Stimulated activated CD4-positive, alpha-beta T cell treated with anti-CD3 and anti-CD28 coated beads, Interleukin-4, amount 100 ng/mL, for 48 hours (primary cell): Measurements from ENCODE around the gene ALG5.

ENCODE experiments used
- DNase-seq, 2 donors: peaks; one replicate each; pipeline ENCODE4 v3.0.0-alpha.2; 2020; ENCODE audit warnings: low read depth in 2 of 2

ALG5 gene

DNA sequence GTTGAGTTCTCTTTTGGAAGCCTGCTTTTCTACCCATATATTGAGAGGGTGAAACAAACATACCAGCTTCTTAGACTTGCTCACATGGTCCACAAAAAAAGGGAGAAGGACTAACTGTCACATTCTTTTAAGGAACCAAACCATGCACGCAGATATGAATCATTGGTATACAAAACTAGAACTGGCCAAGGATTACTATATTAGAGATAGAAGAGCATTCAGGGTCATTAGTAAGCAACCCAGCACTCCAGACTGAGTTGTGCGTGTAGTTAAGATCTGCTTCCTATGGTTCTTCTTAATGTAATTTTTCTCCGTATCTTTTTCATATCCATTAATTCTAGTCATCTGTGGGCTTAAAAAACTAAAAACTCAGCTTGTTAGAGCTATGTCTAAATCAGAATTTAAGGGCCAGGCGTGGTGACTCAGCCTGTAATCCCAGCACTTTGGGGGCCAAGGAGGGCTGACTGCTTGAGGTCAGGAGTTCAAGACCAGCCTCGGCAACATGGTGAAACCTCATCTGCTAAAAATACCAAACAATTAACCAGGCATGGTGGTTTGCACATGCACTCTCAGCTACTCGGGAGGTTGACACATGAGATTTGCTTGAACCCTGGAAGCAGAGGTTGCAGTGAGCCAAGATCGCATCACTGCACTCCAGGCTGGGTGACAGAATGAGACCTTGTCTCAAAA is 19.6 kb downstream of the ALG5 start:
- DNase-seq = no peak

DNA sequence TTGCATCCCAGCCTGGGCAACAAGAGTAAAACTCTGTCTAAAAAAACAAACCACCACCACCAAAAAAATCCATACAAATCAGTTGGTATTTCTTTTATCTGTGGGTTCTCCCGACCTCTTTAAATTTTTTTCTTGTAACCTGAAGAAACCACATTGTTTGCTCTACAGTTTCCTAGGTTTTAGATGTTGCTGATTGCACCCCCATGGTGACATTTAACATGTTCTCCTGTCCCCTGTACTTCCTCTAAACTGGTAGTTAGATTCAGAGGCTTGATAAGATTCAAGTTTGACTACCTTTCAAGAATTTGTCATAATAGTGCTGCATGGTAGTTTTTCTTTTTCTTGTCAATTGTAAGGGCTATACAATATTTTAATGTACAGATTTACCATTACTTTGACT is 24.0 kb downstream of the ALG5 start:
- DNase-seq = no peak

DNA sequence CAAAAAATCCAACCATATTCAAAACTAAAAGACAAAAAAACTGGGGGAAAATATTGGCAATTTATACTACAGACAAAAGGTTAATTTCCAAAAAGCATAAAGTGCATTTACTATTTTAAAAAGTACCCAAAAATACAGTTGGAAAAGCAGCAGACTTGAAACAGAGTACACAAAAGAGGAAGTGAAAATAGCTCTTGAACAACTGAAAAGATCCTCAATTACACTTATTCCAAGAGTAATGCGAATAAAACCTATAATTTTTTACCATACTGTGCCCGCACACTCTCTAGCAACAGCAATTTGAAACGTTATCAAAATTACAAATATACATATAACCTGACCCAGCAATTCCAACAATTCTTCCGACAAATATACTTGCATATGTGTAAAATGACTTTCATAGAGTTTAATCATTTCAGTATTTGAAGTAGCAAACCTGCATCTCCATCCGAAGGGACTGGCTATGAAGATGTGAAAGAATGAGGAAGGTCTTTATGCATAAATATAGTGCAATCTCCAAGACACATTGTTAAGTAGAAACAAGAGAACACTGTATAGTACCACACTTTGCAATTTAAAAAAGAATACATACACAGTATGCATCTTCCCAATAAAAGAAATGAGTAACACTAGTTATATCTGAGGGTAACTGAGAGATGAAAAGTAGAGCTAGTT is 25.4 kb downstream of the ALG5 start:
- DNase-seq = no peak

DNA sequence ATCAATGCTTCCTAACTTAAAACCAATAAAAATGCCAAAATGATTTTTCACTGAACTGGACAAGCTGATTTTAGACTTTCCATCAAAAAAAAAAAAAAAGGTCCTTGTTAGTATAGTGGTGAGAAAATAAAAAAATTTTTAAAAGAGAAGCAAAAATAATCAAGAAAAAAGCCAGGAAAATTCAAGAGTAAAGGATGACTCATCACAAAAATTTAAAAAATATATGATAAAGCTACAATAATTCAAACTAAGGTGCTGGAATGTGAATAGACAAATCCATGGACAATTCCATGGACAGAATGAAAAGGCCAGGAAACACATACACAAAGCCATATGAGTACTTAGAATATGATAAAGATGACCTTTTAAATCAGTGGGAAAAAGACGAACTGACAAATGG is 26.1 kb downstream of the ALG5 start:
- no peak for DNase-seq

DNA sequence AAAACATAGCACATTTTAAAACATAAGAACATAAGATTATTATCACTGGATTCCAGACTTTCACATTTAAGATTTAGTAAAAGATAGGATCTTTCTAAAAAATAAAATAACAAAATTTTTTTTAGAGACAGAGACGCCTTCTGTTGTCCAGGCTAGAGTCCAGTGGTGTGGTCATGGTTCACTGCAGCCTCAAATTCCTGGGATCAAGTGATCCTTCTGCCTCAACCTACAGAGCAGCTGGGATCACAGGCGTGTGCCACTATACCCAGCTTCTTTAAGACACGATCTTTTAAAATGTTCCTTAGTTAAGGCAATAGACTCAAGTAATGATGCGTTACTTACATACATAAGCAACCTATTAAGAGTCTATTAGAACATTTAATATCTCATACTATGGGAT is 32.7 kb downstream of the ALG5 start:
- no peak for DNase-seq

DNA sequence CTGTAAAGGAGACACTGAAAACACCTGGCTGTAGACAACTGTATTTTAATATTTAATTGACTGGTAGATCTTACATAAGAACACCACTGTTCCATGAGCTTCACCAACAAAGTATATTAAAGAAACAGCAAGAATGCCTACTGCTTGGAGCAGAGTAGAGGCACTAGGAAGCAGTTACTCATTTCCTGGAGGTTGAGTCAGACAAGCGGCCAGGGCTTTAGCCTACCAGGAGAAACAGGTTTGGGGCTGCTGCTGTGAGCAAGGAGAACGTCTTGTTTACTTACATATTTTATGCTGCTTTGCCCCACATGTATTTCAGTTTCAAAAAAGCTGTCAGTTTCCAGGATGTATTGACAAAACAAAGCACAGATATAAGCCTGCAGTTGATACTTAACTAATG is 33.4 kb downstream of the ALG5 start:
- peak in 1 of 2 donors; percentile 1 for DNase-seq

DNA sequence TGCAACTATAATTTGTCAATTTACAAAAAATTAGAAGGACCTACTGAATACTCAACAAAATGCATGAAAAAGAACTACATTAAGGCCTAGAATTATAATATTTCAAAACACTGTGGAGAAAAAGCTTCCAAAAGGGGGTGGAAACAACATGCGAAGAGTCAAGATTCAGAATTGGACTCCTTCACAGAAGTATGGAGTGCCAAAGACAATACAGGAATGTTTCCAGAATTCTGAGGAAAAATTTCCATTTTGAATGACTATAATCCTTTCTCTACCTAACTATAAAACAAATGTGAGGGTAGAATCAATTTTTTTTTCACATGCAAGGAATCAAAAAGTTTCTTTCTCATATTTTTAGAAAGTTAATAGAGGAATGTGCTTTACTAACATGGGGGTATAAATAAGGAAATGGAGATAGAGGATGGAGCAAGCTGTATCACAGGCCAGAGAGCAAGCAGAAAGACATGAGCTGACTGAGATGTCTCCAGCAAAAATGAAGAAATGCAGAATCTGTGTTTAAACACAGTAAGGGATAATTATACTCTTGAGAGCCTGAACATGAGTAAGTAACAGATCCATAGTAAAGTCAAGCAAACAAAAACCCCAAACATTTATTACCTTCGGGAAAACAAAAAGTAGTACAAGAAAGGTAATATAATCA is 39.6 kb downstream of the ALG5 start:
- no peak for DNase-seq

DNA sequence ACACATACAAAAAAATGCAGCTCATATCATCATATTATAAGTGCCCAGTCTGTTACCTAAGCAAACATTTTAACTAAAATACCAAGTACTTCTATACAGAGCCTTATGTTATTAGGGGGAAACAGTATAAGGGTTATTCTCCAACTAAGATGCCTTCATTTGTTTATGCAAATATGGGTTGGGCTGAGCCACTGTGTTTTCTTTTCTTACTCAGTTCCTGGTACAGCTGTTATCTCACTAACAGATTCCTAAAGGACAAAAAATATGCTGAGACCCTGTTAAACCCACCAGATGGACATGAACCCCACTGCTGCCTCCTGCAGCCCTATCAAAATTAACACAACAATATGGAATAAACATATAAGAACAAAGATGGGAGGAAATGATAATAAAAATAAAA is 44.6 kb downstream of the ALG5 start:
- DNase-seq = no peak

DNA sequence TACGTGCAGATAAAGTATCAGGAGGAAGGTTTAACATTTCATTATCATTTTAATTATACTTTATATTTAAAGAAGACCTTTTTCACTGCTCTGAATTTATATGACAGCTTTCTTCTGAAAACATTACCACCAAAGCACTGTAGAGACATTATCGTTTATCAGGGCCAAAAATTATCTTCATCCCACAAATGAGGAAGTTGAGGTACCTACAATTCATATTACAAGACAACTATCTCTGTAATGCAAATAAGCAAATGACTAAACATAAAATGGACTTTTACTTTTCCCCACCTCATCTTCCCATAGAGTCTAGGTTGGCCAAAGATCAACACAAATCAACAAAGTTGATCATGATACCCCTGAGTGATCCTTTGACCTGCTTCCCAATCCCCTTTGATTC is 48.2 kb downstream of the ALG5 start:
- no peak for DNase-seq

DNA sequence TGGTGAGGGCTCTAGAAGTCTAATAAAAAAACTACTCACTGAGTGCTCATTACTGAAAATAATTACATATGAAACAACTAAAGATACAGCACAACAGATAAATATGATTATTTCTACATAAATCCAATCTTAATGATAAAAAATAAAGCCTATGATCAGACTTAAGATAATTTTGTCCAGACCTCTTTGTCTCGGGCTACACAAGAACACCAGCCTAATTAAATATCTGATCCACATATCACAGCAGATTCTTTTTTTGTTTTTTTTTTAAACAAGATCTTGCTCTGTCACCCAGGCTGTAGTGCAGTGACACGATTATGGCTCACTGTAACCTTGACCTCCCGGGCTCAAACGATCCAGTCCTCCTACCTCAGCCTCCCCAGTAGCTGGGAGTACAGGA is 48.8 kb downstream of the ALG5 start:
- DNase-seq = no peak

DNA sequence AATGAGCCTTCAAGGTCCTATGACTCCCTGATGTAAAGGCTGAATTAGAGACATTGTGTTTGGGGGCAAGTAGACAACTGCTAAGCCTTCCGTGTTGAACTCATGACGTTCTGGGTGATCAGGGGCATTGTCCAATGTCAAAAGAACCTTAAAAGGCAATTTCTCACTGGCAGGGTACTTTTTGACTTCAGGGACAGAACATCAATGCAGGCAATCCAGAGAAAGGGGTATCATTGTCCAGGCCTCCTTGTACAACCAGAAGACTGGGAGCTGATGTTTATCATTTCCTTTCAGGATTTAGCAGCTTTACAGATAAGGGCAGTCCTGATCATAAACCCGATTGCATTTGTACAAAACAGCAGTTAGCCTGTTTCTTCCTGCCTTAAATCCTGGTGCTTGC is 54.1 kb downstream of the ALG5 start:
- DNase-seq = no peak

DNA sequence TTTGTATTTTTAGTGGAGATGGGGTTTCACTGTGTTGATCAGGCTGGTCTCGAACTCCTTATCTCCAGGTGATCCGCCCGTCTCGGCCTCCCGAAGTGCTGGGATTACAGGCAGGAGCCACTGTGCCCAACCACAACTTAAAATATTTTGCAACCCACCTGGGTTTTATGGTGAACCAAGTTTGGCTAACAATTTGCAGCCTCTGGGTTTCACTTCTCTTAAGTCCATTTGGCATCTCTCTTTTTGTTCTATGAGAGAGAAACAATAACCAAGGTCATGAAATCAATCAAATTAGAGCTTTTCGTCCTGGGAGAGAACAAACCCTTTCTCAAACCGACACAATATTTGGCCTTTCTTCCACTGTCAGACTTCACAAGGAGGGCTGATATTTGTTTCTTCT is 73.5 kb downstream of the ALG5 start:
- DNase-seq = no peak

DNA sequence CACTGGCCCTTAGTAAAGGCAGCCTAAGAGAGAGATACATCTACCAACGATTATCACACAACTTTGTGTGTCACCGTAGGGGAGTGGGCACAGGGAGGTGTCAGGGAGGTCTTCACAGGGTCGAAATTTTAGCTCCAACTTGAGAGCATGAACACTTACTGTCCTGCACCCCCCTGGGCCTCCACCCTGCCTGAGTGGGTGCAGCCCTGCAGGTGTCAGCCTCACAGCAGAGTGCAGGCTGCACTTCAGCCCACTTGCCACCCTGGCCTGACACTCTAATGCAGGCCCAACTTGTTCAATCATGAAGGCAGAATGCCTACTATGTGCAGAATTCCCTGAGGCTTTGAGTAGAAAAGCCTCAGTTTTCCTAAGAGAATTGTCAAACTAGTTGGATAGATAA is 75.1 kb downstream of the ALG5 start:
- DNase-seq = no peak

DNA sequence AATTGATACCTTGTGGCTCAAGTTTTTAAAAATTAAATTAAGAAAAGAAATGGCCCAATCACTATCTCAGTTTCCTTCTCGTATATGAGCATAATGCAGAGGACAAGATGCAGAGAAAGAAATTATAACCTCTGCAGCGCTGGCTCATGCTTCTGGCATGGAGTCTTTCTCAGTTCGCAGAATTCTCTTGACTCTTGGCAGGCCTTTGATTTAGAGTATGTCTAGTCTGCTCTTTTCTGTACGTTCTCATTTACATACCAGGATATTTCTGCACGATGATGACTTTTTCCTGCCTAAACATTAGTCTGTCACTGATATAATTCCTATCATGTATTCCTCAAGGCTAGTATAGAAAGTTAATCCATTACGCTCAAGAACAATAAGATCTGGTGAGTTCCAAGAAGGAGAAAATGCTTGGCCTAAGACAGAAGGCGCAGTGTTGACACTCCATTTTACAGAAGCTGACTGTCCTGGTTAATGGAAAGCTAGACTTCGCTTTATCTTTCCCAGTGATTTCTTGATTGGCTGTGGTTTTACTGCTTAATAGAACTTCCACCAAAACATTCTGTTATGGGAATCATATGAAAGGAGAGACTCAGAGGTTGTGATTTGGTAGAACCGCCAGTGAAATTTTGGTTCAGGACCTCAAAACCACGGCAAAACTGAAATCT is 77.4 kb downstream of the ALG5 start:
- DNase-seq = no peak

DNA sequence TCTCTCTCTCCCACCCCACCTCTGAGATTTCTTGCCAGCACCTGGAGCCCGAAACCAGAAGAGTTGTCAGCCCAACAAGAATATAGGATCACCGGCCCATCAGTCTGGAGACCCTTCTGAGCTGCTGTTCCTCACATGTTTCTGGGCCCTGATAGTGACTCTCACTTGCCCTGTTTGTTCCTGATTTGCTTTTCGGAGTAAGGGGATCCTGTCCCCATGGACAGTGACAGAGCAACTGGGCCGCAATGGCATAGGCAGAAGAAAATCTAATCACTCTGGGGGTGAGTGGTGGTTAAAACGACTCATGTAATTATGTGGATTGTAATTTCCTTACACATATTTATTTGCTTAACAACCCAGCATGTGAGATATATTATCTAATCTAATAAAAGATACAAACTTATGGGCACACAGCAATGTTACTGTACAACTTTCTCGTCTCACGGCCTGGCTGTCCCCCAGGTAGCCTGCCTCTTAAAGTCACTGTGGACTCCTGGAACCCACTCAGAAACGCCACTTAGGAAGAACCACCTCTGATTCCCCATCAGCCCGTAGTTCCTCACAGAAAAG is 78.4 kb downstream of the ALG5 start:
- DNase-seq = no peak

DNA sequence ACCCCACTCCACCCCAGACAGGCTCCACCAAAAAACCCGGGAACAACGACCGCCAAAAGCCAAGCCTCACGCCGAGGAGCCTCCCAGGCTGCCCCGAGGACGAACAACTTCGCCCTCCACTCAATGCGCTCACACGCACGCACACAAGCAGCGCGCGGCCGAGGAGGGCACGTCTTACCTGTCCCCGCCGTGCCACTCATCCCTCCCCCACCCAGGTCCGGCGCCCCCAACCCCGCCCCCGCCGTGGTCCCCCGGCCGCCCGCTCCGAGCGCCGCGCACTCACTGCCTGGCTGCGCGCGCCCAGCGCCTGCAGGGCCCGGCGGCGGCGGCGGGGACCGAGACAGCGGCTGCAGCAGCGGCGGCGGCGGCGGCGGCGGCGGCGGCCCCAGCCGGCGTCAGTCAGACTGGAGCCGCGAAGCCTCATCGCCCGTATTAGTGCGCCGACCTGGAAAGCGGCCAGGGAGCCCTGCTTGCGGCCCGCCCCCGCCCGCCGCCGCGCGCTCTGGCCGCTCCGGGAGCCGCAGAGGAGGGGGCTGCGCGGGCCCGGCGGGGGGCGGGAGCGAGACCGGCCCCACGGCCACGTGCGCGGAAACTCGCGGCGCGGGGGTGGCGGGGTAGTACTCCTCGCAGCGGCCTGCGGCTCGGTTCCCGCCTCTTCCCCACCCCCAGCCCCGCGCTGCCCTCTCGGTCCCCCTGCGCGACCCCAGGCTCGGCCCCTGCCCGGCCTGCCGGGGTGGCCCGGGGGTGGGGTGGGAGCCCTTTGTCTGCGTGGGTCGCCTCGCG is 79.1 kb downstream of the ALG5 start, which contains the start of gene SMAD9:
SMAD9 (minus strand) TSS at position 406 of the 783 bp plus-strand sequence. CDS start 40,549 bp downstream, outside the sequence.
- DNase-seq = peak in 1 of 2 donors; percentile 16

DNA sequence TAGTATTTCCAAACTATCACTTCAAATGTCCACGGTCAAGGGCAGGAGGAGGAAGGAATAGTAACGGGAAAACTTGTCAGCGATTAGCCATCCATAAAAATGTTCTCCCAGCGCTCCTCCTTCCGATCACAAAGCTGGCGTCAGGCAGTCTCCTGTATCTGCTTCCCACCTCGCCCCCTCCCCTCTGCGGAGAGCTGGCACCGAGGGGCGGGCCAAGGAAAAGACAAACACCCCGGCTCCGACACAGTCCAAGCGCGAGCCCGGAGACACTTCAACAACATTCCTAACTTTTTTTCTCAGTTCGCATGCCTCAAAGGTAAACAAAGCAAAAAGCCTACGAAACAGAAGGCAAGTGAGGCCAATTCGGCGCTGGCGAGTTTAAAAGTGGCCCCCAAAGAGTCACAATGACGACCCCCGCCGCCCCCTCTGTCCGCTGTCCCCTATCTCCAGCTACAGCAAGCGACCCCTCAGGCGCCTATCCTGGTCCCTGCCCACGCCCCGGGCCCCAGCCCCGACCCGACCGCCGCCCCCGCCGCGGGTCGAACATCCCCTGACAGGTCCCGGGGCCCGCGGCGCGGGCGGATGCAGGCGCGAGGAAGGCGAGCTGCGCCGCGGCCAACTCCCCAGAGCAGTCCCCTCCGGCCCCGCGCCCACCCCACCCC is 79.8 kb downstream of the ALG5 start:
- no peak for DNase-seq

DNA sequence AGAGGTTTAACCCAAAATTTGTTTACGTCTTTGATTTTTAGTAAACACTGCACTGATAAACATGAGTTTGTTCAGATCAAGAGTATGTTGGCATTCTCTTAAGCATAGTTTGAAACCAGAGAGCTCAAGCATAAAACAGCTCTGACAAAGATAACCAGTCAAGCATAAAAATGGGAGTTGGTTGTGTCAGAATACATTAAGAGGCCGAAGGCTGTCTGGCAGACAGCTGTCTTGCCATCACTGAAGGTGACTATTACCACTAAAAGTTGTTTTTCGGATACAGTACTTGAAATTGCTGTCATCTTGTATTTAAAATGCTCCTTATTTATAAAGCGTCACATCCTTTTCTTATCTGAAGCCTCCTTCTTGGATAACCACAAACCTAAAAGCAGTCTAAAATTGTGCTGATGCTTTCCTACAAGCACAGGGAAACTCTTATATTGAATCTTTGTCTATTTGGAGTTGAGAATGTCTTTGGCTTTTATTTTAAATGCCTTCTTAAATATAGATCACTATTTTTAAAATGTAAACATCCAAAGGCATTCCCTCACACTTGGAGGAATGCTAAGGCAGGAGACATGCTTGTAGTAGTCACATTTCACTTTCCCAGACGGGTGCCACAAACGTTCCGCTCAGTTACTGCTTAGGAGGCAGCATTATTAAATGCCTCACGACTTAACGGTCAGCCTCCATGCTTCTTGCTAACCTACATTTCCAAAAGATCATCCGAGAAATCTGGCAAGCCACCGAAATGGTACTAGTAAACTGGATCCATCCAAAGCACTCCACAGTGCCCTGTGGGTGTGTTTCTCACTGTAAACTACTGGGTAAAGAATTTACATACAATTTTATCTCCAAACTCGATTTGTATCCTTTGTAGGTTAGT is 80.7 kb downstream of the ALG5 start:
- DNase-seq = no peak

DNA sequence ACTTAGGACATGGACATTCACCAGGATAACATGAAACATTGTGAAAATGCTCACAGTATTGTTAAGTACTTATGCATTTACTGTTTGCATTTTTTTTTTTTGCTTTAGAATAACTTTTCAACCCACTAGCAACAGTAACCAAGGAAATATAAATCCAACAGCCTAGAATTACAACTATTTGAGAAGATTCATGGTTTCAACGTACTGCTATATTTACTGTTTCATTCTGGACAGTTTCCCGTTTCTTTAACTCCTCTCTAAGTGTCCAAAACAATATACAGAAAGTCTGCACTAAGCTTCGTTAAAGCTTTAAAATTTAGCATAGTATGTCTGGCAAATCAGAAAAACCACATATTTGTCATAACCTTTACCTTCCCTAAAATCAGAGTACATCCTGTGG is 81.8 kb downstream of the ALG5 start:
- no peak for DNase-seq
